HG03025 (cell line): ENCODE data around the gene AGAP1.

ENCODE experiments used
- ATAC-seq: cut with Tn5 transposase; IDR thresholded peaks from one replicate; pipeline ENCODE4 v1.9.1; 2021; ENCODE audit warnings: mild to moderate bottlenecking, moderate library complexity; ENCODE audit not compliant: unreplicated experiment, low FRiP score

The AGAP1 gene

DNA sequence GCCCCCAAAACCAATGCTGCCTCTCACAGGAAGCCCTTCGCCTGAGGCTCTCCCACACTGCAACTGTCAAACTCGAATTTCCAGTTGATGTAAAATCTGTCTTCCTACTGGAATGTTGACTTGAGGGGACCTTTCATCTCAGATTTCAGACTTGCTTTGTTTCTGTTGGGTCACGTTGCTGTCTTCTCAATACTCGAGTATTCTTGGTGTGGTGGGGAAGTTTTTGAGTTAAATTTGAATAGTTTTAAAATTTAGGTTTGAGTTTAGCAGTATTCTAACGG lies 50.8 kb downstream of the AGAP1 start:
- ATAC-seq: no peak

DNA sequence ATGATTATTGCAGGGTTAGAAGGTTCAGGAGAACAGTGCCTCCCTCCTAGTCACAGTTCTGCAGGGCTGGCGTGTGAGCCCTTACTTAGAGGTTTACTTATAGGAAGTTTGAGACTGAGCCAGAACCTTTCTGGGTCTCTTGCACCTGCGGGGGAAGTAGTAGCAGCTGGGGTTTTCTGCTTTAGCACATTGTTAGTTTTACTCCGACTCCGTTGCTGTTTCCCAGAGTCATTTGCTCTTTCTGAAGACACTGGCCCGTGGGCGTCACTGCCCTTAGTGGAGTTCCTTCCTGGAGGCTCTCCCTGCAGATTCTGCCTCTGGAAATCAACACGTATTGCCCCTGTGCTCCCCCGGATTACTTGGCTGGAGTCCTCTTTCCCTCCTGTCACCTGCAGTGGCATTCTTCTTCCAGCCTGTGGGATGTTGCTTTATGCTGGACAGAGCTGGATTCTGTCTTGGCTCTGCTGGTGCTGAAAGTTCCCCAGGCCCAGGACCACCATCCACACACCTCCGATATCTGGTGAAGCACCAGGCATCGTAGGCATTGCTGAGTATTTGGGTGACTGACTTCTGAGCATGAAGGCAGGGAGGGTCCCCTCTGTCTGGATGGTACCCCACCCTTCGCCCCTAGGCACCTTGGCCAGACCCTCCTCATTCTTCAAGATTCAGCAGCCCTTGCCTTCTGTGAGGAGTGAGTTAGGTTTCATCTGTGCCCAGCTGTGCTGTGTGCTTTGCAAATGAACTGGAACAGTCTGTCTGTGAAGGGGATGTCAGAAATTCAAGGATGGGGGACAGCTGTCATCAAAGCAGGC lies 51.7 kb downstream of the AGAP1 start:
- ATAC-seq: no peak

DNA sequence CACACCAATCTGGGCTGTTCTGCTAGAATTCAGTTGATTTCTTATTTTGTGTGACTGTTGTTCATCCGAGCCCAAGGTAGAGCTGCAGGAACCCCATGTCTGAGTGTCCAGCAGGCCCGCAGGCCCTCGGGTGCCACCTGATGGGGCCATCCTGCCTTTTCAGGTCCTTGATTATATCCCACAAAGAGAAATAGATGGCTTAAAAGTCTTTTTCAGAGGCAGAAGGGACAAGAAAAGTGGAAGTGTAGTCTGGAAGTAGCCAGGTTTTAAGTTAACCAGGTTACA lies 52.2 kb downstream of the AGAP1 start:
- no peak for ATAC-seq

DNA sequence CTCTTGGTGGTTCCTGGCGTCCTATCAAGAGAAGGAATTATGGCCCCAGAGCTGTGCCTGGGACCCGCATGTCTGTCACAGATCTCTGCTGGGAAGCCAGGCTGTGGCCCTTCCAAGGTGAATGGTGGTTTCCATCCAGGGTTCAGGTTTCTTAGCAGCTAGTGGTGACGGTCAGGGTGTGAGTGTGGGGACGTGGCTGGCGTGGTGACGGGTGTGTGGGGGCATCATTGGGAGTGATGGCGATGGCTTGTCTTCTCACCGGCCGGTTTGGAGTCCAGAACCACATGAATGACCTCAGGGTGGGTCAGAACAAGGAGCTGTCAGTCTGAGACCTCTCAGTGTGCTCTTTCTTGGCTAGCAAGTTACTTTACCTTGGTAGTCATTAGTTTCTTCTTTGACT lies 52.6 kb downstream of the AGAP1 start:
- ATAC-seq: no peak

DNA sequence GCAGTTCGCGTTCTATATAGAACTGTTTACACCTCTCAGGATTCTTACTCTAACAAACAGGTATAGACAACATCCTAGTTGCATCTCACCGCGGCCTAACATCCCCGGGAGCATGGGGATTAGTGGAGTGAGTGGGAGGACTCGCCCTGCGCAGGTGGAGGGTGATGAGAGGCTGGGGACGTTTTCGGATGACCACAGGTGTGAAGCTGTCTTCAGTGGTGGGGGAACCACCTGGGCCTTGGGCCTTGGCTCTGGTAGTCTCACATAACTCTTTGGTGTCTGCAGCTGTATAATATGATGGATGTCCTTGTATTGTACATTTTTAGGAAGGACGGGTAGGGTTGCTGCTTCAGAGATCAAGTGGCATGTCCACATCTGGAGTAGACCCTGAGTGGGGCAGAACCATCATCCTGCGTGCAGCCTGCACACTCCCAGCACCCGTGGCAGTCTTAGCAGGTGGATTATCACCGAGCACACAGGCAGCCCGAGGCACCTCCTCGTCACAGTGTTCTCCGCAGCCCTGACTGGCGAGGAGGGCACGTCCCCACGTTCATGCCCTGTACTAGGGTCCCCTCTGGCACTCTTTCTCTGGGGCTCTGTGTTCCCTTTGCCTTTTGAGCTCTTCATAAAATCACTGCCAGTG lies 56.0 kb downstream of the AGAP1 start:
- ATAC-seq: no peak

DNA sequence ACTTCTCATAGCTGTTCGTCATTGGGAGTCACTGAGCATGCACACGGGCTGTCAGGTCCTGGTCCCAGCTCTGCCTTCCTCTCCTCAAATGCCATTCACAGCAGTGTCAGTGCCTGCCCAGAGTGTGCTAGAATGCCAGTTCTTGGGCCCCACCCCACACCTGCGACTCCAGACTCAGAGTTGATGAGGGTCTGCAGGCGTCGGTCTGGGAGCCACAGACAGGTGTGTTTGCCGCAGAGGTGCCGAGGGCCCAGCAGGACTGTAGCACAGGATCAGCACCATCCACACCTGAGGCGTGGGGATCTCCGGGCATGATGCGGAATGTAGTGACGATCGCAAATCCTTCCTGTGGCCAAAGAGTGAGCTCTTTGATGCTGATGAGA lies 56.5 kb downstream of the AGAP1 start:
- no peak for ATAC-seq

DNA sequence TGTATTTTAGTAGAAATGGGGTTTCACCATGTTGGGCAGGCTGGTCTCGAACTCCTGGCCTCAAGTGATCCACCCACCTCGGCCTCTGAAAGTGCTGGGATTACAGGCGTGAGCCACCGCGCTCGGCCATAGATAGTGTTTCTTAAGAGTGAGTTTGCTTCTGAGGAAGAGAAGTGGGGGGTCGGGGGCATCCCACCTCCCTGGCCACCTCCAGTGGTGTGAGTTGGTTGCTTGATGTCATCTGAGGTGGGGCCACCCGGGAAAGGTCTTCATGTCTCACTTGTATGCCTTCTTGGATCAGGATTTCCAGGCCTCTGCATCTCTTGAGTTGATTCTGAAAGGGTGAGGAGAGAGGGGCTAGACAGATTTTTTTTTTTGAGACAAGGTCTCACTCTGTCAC lies 57.1 kb downstream of the AGAP1 start:
- no peak for ATAC-seq

DNA sequence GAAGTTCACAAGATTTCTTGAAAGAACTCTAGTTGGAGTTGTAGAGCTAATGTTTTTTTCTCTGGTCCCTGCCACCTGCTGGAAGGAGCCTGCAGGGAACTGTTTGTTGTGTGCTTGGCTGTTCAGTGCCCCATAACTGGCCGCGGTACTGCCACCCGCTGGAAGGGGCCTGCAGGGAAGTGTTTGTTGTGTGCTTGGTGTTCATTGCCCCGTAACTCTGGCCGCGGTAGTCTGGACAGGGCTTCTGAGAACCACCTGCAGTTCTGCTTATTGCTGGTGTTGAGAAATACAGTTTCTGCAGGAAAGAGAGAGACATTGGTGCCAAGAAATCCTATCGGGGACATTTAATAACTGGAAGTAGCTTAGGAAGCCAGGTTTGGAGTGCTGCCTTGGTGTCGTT lies 58.1 kb downstream of the AGAP1 start:
- no peak for ATAC-seq

DNA sequence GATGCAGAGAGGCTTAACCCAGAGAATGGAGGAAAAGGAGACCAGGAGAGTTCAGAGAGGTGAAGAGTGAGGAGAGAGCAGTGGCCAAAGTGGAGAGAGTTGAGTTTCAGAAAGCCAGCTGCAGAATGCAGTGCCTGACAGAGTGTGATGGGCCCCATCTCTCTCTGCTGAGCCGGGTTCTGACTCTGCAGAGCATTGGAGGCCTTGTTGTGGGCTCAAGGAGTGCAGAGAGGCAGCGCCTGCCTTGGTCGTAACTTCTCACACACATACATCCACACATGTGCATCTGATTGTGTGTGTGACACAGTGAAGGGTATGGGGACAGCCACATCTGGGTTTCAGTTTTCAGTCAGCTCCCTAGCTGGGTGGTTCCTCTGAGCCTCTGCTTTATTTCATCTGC lies 58.8 kb downstream of the AGAP1 start:
- no peak for ATAC-seq

DNA sequence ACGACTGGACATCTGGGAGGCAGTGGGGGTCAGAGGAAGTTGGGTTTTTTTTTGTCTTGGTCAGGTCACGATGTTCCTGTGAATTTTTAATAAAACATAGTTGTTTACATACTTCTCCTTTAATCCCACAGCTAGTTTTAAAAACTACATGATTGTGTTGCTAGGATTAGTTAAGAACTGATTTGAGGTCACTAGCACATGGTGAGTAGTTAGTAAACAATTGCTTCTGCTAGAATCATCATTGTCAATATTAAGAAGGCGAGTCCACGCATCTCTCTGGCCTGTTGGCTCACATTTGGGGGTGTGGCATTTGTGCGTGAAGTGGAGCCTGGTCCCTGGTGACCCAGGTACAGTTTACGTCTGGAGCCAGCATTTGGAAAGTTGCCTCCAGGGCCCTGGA lies 59.4 kb downstream of the AGAP1 start:
- ATAC-seq: no peak

DNA sequence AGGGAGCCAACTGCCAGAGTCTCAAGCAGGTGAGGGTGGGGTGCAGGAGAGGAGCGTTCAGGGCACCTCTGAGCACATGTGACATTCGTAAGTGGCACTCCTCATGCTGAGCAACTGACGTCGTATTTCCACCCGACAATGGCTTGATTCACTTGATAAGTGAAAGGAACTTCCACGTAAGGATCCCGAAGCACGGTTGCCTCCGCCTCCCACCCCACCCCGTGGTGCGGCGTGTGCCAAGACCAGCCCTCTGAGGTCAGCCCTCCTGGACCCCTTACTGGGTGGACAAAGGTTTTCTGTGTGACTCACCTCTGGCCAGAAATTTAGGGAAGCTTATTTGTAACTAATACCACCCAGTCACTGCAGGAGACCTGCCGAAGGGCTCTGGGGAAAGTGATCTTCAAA lies 59.9 kb downstream of the AGAP1 start:
- no peak for ATAC-seq

DNA sequence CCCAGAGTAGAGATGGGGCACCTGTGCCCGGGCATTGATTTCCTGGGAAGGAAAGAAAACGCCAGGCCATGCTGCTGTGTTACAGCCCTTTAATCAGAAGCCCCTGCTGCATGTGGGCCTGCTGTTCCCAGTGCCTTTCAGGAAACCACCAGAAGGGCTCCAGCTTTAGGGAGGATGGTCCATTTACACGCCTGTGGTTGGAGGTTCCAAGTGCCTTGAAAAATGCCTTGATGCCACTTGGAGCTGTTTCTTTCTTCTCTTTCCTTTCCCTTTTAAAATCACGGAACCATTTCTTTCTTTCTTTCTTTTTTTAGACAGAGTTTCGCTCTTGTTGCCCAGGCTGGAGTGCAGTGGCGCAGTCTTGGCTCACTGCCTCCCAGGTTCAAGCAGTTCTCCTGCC lies 60.5 kb downstream of the AGAP1 start:
- no peak for ATAC-seq

DNA sequence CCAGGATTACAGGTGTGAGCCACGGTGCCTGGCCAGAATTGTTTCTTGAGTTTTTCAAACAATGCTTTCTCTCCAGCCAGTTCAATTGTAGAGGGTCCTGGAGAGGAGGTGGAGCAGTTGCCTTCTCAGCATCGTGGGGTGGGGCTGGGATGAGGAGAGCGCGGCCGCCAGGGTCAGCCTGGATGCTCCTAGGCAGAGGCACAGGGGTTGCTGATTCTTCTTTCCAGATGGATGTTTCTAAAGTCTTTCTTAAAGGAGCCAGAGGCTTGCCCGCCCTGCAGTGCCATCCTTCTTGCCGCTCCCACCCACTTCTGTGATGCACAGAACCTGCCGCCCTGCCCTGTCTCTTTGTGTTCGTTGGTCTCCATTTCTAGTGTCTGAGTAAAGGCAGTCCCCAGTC lies 61.1 kb downstream of the AGAP1 start:
- no peak for ATAC-seq

DNA sequence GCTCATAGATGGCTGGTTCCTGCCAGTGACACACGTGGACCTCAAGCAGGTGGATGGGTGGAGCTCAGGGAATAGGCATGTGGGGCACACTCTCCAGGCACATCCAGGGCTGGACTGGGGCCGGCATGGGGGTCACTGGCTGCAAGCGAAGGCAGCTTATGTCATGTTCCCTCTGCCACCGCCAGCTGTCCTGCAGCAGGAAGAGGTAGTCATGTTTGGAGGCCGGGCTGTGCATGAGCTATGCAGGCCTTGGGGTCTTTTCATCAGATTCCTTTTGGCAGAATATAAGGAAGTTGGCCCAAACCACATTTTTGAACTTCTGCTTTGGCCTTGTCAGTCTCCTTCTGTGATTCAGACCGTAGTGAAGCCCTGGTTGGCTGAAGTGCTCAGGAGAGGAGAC lies 61.5 kb downstream of the AGAP1 start:
- ATAC-seq: no peak

DNA sequence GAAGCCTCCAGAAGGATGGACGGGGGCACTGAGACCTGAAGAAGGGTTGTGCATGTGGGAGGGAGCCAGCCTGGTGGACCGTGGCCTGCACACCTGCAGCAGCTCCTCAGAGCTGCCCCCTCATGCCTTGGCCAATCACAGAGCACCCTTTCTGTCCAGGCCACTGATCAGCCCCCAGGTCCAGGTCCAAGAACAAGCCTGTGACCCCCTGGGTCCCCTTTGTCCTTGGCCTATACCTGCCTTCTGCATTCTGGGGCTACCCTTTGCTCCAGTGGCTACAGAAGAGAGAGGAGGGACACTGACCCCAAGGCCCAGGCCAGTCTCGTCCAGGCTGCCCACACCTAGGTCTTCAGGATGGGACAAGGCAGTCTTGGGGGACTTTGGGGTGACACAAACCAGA lies 62.2 kb downstream of the AGAP1 start:
- no peak for ATAC-seq

DNA sequence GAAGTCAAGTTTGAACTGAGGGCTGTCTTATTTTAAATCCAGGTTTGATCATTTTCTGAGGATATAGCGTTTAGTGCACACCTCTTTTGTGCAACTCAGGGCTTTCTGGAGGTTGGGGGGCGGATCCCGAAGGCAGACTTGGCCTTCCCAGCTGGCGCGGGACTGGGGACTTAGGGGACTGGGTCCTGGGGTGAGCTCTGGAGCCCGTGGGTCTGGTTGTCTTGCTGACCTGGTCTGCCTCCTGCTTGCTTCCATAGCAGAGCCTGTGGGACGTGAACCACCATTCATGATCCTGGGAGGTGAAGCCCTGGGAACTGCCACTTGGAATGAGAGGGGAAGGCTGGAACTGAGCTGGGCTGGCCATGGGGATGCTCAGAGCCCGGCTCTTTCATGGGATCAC lies 63.1 kb downstream of the AGAP1 start:
- no peak for ATAC-seq

DNA sequence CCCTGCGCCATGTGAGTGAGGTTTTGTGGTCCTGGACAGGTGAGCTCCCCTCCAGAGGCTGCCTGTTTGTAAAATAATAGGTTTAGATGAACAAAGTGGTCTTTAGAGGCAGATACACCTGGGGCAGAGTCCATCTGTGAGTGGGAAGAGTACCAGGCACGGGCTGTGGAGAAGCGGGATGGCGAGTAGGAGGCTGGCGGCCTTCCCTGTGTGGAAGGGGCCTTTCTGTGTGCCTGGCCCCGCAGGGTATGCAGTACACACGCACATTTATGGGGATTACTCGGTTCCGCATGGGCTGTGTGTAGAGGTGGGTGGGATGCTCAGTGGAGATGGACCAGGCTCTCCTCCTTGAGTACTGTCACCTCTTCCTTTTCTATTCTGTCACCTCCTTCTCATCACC lies 64.1 kb downstream of the AGAP1 start:
- no peak for ATAC-seq

DNA sequence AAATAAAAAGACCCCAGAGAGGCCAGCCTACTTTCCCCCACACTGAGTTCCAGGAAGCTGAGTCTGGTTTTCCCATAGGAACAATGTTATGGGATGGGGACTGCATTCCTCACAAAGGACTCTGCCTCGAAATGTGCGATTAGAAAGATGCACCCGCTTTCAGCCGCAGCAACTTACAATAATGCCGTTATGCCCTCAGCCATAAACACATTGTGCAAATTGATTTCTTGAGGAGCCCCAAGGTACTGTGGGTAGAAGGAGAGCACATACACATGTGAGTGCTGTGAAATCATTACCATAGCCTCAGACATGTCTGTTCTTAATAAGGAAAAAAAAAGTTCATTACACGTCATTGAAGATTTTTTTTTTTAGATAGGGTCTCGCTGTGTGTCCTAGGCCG lies 64.7 kb downstream of the AGAP1 start:
- no peak for ATAC-seq

DNA sequence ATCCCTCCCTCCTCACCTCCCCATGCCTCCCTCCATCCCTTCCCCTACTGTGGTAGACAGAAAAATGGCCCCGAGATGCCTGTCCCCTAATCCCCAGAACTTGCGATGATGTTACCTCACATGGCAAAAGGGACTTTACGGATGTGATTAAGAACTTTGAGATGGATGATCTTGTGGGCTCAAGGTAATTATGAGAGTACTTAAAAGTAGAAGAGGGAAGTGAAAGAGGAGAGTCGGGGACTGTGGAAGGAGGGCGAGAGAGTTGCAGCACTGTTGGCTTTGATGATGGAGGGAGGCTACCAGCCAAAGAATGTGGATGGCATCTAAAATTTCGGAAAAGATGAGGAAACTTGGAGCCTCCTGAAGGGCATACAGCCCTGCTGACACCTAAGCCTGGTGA lies 66.5 kb downstream of the AGAP1 start:
- no peak for ATAC-seq

DNA sequence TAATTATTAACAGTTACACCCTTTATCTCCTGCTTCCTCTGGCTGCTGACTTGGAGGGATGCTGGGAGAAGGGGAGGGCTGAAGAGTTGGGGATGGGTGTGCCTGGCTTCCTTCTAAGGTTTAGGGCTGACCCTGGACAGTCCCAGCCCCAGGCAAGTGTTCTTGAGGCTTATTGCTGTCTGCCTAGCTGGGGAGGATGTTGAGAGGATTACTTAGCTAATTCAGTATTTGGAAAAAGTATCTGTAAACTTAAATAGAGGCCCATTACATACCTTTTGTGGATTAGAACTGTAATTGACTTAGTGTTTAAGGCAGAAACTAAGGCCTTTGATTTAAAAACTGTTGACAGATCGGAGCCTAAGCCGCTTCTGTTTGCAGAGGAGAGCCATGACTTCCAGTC lies 67.6 kb downstream of the AGAP1 start:
- no peak for ATAC-seq

DNA sequence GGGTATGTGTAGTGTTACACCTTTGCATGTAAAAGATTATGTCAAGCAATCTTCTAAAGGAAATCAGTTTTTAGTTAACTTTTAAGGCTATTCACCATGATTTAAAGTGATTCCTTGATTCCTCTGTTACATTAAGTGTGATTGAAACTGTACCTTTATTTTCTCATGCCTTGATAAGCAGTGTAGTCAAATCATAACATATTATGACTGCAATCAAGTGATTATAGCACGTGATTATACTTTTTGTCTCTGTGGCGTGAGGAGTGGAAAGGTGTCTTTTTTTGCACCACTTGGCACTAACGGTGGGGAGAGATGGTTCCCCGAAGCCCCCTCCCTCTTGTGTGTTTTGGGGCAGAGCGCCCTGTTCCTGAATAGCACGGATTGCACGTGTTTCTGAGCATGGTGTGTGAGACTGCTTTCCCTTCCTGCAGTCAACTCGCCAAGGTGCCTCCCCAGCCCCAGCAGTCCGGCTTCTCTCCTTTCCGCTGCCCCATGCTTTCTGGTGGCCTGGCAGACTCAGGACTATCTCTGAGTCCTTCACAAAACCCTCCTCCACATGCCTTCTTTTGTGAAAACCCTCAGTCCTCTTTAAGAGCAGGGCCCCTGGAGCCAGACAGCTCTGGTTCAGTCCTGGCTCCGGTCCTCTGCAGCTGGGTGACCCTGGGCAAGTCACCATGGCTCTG lies 68.4 kb downstream of the AGAP1 start:
- ATAC-seq: no peak
